ENCODE data around the gene HPSE2.

- TF ChIP-seq GATA3 (IDR thresholded peaks at IDR 0.05; ENCODE audit: low read depth, low read length) (no peak), GATA2 (IDR thresholded peaks at IDR 0.05; ENCODE audit: low read depth, low read length) (no peak)
These were observed 625.4 kb downstream of the HPSE2 start for GRCh38 chr10:98610301-98610700.

Data from SH-SY5Y (cell line).